ENCODE measurements around the gene MPHOSPH8.
A peak's percentile ranks its signal among the peaks of the same experiment; 100 is the strongest.

The MPHOSPH8 gene, protein sequence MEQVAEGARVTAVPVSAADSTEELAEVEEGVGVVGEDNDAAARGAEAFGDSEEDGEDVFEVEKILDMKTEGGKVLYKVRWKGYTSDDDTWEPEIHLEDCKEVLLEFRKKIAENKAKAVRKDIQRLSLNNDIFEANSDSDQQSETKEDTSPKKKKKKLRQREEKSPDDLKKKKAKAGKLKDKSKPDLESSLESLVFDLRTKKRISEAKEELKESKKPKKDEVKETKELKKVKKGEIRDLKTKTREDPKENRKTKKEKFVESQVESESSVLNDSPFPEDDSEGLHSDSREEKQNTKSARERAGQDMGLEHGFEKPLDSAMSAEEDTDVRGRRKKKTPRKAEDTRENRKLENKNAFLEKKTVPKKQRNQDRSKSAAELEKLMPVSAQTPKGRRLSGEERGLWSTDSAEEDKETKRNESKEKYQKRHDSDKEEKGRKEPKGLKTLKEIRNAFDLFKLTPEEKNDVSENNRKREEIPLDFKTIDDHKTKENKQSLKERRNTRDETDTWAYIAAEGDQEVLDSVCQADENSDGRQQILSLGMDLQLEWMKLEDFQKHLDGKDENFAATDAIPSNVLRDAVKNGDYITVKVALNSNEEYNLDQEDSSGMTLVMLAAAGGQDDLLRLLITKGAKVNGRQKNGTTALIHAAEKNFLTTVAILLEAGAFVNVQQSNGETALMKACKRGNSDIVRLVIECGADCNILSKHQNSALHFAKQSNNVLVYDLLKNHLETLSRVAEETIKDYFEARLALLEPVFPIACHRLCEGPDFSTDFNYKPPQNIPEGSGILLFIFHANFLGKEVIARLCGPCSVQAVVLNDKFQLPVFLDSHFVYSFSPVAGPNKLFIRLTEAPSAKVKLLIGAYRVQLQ

DNA sequence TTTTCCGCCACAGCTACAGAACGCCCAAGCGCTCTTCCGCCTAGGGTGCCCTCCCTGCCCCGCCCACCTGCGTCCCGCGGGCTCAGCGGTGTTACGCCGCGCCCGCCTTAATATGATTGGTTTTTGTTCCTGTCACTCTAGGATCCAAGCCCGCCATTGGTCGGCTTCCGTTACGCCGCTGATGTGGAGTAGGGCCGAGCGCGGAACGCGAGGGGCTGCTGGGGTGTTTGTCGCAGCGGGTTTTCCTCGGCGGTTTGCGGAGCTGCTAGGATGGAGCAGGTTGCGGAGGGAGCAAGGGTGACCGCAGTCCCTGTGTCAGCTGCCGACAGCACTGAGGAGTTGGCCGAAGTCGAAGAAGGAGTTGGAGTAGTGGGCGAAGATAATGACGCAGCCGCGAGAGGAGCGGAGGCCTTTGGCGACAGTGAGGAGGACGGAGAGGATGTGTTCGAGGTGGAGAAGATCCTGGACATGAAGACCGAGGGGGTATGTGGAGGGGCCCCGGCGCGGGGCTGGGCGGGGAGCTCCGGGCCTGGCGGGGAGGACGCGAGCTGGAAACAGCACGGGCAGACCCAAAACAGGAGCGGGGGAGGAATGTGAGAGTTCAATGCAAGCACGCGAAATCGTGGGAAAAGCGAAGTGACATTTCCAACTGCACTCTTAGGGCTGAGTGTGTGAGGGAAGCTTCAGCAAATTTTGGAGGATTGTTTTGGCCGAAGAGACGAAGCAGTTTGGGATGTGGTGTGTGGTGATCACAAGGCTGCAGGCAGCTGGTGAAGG, at the start of gene MPHOSPH8:
TSS of gene MPHOSPH8 (plus strand) at position 181 of the 777 bp plus-strand sequence. CDS start at position 271, 90 bp downstream.
- TF ChIP-seq POLR2A (IDR thresholded peaks at IDR 0.05; ENCODE audit: low read depth, low read length): no peak; the same call in 1 of the 2 replicates
- FAIRE-seq (peak; percentile 58), DNase-seq (ENCODE audit: insufficient read length, low spot score) (peak; percentile 66)

DNA sequence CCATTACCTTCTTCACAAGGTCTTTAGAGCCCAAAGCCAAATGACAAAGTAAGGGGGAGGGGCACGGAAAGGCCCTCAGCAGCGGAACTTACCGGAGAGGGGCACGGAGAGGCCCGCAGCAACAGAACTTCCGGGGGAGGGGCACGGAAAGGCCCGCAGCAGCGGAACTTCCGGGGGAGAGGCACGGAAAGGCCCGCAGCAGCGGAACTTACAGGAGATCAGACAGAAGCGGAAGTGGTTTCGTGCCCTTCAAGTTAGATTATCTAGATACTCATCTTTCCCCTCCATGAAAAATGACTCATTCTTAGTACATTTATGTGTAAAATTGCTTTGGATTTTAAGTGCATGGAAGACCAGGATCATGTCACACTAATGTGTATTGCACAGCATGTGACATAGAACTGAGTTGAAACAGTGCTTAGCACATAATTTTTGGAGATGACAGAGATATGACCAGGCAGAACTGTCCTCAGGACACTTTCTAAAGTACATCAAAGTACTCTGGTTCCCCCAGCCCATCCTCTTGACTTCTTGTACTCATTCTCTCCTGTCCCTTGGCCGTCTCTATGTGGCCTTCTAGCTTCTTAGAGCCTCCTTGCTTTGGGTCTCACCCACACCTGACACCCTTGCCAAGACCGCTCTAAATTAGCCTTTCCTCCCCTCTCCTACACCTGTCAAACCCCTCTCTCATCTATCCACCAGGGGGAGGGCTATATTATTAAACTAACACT, 46.4 kb upstream of the MPHOSPH8 start:
- no peak for TF ChIP-seq POLR2A (IDR thresholded peaks at IDR 0.05; ENCODE audit: low read depth, low read length)
- FAIRE-seq (no peak), DNase-seq (ENCODE audit: insufficient read length, low spot score) (no peak)

DNA sequence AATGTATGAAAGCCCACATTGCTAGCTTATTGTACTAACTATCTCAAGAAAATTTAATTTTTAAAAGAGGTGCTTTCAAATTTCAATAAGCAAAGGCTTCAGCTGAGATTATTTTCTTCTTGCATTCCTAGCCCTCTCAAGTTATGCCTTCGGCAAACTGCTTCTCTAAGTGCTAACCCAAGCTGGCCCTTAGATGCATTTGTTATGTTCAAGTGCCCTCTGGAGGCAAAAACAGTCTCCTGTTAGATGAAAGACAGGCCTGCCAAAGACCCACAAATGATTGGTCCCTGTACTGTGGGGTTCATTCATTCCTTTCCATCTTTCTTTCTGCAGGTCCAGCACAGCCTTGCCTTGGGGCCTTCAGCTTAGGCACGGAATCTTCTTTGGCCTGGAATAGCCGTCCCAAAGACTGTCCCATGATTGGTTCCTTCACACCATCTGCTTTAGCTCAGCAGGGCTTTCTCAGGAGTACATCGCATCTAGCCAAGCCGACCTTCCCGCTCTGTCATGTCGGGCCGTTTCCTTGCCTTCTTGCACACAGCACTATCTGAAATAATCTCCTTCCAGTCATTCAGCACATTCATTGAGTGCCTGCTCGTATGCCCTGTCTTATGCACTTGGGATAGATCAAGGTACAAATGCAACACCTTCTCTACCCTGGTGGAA, 45.7 kb upstream of the MPHOSPH8 start:
- FAIRE-seq: no peak
- no peak for TF ChIP-seq POLR2A (IDR thresholded peaks at IDR 0.05; ENCODE audit: low read depth, low read length)
- DNase-seq (ENCODE audit: insufficient read length, low spot score): no peak

DNA sequence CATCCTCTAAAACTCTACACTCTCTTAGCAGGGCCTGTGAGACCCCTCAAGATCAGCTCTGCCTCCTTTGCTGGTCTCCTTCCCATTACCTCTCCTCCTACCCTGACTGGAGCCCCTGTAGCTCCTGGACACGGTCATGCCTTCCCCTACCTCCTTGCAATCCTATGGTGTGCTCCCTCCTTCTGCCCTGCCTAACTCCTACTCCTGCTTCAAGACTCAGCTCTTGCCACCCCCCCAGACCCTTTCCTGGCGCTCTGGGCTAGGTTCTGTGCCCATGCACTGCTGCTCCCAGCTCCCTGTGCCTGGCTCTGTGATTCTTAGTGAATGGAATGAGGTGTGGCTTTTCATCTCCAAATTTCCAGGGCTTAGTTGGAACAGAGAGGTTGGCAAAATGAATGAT, 44.1 kb upstream of the MPHOSPH8 start:
- no peak for DNase-seq (ENCODE audit: insufficient read length, low spot score)
- no peak for TF ChIP-seq POLR2A (IDR thresholded peaks at IDR 0.05; ENCODE audit: low read depth, low read length)
- no peak for FAIRE-seq

DNA sequence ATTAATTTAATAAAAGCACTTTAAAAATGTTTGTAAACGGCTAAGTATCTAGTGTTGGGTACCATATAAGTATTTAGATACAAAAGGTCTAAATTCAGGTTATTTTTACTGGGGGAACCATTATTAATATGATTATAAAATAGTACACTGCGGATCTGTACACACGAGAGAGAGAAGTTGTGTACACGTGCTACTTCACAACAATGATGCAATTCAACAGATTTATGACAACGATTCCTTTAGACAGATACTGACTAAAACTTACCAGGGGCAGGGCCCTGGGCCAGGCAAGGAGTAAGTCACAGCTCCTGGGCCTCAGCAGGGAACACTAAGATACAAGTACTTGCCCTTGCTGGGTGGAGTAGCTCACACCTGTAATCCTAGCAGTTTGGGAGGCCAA, 43.0 kb upstream of the MPHOSPH8 start:
- DNase-seq (ENCODE audit: insufficient read length, low spot score) (no peak), FAIRE-seq (no peak)
- no peak for TF ChIP-seq POLR2A (IDR thresholded peaks at IDR 0.05; ENCODE audit: low read depth, low read length)

DNA sequence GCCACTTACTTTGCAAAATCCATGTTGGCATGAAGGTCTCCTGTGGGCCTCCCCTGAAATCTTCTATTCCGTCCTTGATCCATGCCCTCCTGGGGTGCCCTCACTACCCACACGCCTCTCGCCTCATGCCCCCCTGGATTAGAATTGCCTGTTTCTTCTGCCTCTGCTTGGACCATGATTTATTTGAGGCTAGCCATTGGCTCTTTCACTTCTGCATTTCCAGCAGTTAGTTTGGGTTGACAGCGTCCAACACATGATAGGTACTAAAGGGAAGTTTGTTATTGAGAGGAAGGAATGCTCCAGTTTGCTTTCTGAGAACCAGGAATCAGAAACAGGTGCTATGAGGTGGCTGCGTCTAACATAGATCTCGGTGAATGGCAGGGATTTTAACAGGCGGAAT, 41.6 kb upstream of the MPHOSPH8 start:
- no peak for TF ChIP-seq POLR2A (IDR thresholded peaks at IDR 0.05; ENCODE audit: low read depth, low read length)
- FAIRE-seq (no peak), DNase-seq (ENCODE audit: insufficient read length, low spot score) (no peak)

DNA sequence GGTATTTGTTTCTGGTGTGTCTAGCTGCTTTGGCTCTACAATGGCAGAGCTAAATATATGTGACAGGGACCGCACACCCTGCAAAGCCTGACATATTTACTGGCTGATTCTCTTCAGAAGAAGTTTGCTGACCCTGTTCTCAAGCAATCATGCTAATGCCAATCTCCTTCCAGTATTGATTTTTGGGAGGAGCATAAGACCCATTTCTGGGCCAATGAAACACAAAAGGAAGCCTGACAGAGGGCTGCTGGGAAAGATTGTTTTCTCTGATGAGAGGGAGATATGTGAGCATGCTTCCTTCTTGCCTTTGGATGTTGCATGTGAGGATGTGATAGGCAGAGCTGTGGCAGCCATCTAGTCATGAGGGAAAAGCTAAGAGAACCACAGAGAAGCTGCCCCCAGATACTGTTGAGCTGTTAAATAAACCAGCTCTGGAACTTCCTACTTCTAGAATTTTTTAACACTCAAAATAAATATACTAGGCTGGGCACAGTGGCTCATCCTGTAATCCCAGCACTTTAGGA, 40.7 kb upstream of the MPHOSPH8 start:
- TF ChIP-seq POLR2A (IDR thresholded peaks at IDR 0.05; ENCODE audit: low read depth, low read length): no peak
- FAIRE-seq: no peak
- no peak for DNase-seq (ENCODE audit: insufficient read length, low spot score)

DNA sequence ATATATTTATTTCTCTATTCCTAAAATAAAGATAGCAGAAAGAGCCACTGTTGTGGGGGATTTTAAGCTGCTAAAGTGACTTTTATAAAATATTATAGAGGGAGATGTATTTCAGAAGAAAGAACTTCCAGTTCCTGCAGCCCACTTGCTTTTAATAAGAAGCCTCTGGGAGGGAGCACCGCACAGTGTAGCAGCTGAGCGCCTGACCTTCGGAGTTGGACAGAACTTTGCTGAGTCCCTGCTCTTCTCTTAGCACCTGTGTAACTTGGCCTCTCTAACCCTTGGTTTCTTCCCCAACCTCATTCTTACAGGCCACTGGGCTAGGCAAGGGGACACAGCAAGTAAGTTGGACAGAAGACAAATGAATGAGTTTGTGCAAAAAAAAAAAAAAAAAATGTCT, 37.4 kb upstream of the MPHOSPH8 start:
- no peak for TF ChIP-seq POLR2A (IDR thresholded peaks at IDR 0.05; ENCODE audit: low read depth, low read length)
- DNase-seq (ENCODE audit: insufficient read length, low spot score) (no peak), FAIRE-seq (no peak)

DNA sequence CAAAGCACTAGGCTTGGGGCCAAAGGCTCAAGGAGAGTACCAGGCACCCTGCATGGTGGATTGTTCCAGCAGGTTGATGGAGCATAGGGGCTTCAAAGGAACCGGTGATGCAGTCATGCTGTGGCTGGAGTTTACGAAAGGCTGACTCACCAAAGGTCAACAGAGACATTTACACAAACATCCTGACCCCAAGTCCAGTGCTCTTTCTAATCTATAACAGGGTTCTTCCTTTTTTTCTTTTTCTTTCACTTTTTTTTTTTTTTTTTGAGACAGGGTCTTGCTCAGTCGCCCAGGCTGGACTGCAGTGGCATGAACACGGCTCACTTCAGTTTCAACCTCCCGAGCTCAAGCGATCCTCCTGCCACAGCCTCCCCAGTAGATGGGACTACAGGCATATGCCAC, 36.5 kb upstream of the MPHOSPH8 start:
- TF ChIP-seq POLR2A (IDR thresholded peaks at IDR 0.05; ENCODE audit: low read depth, low read length): no peak
- FAIRE-seq: peak; percentile 6

DNA sequence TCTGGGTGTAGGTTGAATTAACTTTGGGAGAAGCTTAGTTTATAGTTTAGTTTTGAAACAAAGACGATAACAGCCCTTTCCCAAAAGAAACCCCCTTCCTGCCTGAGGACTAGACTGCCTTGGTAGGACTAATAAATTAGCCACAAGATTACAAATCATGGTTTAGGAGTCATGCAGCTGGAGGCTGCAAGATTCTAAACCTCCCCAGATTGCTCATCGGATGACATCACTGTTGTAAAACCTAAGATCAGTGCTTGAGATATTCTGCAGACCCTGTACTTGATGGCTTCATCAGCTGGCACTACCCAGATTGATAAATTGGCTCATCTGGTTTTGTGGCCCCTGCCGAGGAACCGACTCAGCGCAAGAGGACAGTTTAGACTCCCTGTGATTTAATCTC, 35.9 kb upstream of the MPHOSPH8 start:
- no peak for DNase-seq (ENCODE audit: insufficient read length, low spot score)
- TF ChIP-seq POLR2A (IDR thresholded peaks at IDR 0.05; ENCODE audit: low read depth, low read length): no peak
- peak; percentile 45 for FAIRE-seq

More for the DNA sequence above, 36.5 kb upstream of the MPHOSPH8 start:
- peak; percentile 58 for DNase-seq (ENCODE audit: insufficient read length, low spot score)

DNA sequence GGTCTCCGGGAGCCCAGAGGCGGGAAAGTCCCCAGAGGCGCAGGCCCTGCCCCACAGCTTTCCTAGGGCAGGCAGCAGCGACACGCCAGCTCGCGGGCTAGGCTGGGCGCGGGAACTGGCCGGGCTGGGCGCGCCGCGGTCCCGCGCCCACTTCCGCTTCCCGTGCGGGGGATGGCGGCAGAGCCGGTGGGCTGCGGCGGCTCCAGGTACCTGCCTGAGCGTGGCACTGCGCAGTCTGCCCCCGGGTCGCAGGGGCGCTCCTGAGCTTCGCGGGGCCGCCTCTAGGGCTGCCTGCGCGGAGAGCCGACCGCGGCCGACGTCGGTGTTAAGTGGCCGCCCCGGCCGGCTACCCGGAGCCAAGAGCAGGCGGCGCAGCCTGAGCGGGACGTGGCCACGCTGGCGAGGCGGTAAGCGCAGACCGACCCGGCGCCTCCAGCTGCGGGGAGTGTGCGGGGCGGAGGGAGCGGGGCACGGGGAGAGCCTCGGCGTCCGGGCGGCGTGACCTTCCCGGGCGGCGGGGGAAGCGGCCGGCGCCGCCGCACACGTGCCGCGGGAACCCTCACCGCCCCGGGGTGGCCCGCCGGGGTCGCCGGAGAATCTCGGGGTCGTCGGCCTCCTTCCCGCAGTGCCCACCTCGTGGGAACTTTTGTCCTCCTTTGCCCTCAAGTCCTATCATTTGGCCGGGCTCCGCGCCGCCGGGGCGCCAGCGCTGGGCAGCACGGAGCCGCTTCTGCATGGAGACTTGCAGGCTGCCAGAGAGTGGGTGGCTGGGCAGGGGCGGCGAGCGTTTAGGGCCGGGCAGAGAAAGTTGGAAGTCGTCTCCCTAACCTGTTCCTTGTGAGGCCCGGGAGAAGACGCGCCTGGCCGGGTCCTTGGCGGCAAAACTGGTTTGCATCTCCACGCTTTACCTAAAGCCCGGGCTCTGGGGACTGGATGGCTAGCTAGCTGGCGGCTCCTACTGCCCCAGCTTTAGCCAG, 31.4 kb upstream of the MPHOSPH8 start:
- no peak for TF ChIP-seq POLR2A (IDR thresholded peaks at IDR 0.05; ENCODE audit: low read depth, low read length)
- DNase-seq (ENCODE audit: insufficient read length, low spot score) (no peak), FAIRE-seq (no peak)
